GM13977 (cell line): ENCODE data around the gene REX1BD.

ENCODE experiments used
- DNase-seq: peaks from one replicate; pipeline ENCODE4 v3.0.0; 2012; ENCODE audit warnings: low spot score
- CTCF ChIP-seq: IDR thresholded peaks from 2 replicates; pipeline ENCODE4 v1.5.1; 2012; ENCODE audit warnings: mild to moderate bottlenecking, control low read depth; ENCODE audit not compliant: insufficient read depth; ENCODE audit errors: extremely low read depth, missing control alignments
- in situ Hi-C: fragments of 300-500 bp; cut with MboI; formaldehyde crosslinking; loops from one replicate; pipeline ENCODE4 v1.12.0; 2022; ENCODE audit warnings: low sequenced_read_pairs, low pct_unique_long_range_greater_than_20kb, mixed read lengths, inconsistent platforms; ENCODE audit not compliant: unreplicated experiment

REX1BD gene

GRCh38 chr19:18603255-18603957, 14.8 kb downstream of the REX1BD start:
- in situ Hi-C loops: no loop called here
- TF ChIP-seq CTCF: no peak
- peak; percentile 64 for DNase-seq

GRCh38 chr19:18603958-18604819, 15.6 kb downstream of the REX1BD start:
- no peak for TF ChIP-seq CTCF
- in situ Hi-C loops: no loop called here
- DNase-seq: no peak

- TF ChIP-seq CTCF: no peak
- DNase-seq: peak; percentile 45
- in situ Hi-C loops: no loop called here
These were observed 16.2 kb downstream of the REX1BD start for GRCh38 chr19:18604820-18605159.

DNA sequence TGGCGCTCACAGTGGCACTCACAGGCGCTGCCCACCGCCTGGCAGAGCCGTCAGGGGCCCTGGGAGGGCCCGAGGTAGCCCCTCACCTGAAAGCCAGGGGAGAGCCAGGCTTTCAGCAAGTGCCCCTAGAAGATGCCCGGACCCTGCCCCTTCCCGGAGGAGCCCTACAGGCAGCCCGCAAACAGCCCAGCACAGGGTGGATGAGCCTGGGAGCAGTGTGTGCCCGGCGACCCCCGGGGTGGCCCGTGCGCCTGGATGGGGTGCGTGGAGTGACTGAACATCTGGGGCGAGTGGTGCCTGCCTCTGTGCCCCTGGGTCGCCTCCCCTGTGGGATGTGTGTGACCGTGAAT, 16.6 kb downstream of the REX1BD start:
- in situ Hi-C loops: no loop called here
- no peak for DNase-seq
- no peak for TF ChIP-seq CTCF

DNA sequence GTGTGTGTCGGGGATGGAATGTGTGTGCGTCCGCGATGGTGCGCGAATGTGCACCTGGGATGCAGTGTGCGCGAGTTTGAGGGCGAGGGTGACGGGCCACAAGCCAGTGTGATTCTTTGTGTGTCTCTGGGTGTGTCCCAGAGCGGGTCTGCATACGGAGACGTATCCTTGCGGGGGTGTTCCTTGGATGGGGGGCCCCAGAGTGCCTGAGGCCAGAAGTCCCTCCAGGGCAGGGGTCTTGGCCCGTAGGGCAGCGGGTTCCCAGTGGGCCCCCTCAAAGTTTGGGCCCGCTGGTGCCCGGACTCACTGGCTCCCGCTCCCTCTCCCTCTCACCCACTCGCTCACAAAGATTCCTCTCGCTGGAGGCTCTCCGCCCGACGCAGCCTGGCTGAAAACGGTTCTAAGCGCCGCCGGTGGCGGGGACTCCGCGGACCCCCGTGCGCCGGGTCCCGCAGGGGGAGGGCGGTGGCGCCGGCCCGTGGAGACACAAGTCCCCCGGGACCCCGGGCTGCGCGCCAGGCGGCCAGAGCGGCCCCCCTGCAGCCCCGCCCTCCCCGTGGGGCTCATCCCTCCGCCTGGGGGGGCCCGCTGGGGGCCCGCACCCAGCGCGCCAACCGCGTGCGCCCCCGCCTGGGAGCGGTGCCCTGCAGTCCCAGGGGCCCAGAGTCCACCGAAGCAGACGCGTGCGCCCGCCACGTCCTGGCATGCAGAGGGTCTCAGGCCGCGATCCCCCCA, 17.1 kb downstream of the REX1BD start:
- DNase-seq: peak; percentile 47
- no peak for TF ChIP-seq CTCF
- in situ Hi-C loops: no loop called here
